Measurements from ENCODE around the gene PCYOX1L.

PCYOX1L gene

DNA sequence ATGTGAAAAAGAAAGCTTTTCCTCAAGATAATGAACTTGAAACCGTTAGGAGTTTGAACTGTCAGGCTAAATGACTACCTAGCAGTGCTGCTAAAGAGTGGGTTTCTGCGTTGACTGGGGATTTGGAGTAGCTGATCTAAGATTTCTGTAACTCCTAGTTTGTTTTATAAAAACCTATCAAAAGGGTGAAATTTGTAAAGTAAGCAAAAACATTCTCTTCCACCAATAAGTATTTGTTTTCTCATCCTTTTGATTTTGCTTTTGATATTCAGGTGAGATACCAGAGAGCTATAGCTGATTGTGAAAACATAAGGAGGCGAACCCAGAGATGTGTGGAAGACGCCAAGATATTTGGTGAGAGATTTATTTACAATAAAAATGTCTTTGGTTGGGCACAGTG is 8.5 kb upstream of the PCYOX1L start:
- no peak for DNase-seq (ENCODE audit: extremely low read depth, low read depth)
- TF ChIP-seq, protein P1, sequence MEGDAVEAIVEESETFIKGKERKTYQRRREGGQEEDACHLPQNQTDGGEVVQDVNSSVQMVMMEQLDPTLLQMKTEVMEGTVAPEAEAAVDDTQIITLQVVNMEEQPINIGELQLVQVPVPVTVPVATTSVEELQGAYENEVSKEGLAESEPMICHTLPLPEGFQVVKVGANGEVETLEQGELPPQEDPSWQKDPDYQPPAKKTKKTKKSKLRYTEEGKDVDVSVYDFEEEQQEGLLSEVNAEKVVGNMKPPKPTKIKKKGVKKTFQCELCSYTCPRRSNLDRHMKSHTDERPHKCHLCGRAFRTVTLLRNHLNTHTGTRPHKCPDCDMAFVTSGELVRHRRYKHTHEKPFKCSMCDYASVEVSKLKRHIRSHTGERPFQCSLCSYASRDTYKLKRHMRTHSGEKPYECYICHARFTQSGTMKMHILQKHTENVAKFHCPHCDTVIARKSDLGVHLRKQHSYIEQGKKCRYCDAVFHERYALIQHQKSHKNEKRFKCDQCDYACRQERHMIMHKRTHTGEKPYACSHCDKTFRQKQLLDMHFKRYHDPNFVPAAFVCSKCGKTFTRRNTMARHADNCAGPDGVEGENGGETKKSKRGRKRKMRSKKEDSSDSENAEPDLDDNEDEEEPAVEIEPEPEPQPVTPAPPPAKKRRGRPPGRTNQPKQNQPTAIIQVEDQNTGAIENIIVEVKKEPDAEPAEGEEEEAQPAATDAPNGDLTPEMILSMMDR (IDR thresholded peaks at IDR 0.05; ENCODE audit: low read depth, low read length), result no peak

DNA sequence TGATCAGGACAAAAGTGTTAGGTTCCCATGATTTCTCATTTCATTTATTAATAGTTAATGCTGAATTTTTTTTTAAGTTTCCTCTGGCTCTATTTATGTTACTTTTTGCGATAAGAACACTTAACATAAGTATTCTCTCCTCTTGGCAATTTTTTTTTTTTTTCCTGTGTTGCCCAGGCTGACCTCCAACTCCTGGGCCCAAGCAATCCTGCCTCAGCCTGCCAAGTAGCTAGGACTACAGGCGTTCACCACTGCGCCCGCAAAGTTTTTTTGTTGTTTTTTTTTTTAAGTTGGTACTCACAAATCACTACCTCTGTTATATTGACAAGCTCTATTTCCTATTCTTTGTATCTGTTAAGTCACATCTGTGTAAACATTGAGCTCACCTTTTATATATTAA is 5.7 kb upstream of the PCYOX1L start:
- TF ChIP-seq, protein P1 (IDR thresholded peaks at IDR 0.05; ENCODE audit: low read depth, low read length), result no peak
- no peak for DNase-seq (ENCODE audit: extremely low read depth, low read depth)

DNA sequence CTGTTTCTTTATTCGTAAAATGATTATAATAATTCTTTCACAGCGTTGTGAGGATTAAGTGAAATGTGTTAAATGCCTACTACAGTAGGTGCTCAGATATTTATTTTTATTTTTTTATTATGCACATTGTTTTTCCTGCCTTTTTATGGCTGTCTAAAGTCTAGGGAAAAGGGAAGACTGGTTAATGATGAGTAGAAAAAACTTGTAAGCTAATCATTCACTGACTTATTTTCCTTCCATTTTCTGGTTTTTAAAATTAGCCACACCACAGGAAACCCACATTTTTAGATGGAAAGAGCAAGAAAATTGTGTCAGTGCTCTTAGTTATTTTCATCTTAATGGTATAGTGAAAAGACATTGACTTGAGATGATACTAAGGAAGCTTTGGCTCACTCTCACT is 3.9 kb upstream of the PCYOX1L start:
- TF ChIP-seq, protein P1 (IDR thresholded peaks at IDR 0.05; ENCODE audit: low read depth, low read length), result no peak
- DNase-seq (ENCODE audit: extremely low read depth, low read depth), result no peak

DNA sequence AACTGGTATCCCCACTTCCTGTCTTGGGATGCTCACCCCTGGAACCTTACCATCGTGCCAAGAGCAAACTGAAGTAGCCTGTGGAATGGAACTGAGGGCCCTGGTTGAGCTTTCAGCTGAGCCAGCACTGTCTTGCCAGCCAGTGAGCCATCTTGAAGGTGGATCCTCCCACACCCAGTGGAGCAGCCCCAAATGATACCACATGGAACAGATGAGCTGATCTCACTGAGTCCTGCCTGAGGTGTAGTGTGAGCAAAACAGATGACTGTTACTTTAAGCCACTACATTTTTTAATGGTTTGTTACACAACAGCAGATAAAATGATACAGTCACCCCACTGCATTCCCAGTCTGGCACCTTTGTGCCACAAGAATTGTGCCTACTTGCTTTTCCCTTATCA is 2.2 kb upstream of the PCYOX1L start:
- no peak for DNase-seq (ENCODE audit: extremely low read depth, low read depth)
- TF ChIP-seq, protein P1 (IDR thresholded peaks at IDR 0.05; ENCODE audit: low read depth, low read length), result no peak

DNA sequence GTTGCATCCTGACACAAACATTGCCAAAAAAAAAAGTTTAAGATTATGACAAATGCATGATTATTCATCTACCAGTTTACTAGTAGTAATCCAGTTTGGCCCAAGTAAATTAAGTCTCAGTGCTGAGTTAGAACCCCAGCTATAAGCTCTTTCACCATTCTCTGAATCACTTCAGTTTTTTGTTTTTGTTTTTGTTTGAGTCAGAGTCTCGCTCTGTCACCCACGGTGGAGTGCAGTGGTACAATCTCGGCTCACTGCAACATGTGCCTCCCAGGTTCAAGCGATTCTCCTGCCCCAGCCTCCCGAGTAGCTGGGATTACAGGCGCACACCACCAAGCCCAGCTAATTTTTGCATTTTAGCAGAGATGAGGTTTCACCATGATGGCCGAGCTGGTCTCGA is 1.5 kb upstream of the PCYOX1L start:
- DNase-seq (ENCODE audit: extremely low read depth, low read depth), result no peak
- TF ChIP-seq, protein P1 (IDR thresholded peaks at IDR 0.05; ENCODE audit: low read depth, low read length), result no peak

DNA sequence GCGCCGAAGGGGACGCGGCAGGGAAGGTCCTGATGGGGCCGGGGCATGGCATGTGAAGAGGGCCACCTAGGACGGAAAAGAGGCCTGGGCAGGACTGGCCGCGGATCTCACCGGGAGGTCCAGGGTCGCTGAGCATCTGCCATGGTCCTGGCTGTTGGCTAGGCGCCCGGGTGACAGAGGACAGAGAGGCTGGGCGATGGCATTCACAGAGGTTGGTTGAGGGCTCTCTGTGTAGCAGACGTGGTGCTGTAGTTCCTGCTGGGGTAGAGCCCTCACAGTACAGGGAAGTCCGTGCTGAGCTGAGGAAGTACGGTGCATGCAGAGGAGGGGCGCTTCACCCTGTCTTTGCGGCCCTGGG is 427 bp downstream of the PCYOX1L start:
- DNase-seq (ENCODE audit: extremely low read depth, low read depth), result no peak
- TF ChIP-seq, protein P1 (IDR thresholded peaks at IDR 0.05; ENCODE audit: low read depth, low read length), result no peak

DNA sequence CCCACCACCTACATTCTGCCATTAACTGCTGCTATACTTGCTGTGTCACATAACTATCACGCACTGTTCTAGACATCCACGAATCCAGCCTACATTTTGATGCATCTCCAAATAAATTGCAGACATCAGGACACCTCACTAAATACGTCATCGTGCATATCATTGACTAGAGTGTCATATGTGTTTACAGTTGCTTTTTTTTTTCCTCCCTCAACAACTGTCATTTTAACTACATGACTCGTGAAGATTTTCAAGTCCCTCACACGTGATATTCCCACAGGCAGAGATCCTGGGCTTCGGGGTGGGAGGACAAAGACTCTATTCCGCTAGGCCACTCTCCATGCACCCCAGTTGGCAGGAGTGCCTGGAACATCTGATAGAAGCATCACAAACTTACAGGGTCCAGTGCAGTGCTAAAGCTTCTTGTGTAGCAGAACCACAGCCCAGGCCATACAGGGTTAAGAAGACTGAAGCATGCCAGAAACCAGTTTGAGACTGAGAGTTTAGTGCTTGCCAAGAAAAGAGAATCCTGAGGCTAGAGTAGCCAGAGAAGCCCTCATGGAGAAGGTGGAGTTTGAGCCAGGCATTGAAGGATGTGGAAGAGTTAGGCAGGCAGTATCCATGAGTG is 1.1 kb downstream of the PCYOX1L start:
- no peak for DNase-seq (ENCODE audit: extremely low read depth, low read depth)
- TF ChIP-seq, protein P1 (IDR thresholded peaks at IDR 0.05; ENCODE audit: low read depth, low read length), result no peak

Data from AG09319 (cell line).